ENCODE results near the gene NMNAT2. TPM values are rescaled to one million over a fixed set of nuclear protein-coding genes. Genes with fewer than 3 reads are reported as not detected.

The NMNAT2 gene
- polyA plus RNA-seq, 1 donor from 2014 or later: 43.8 TPM

DNA sequence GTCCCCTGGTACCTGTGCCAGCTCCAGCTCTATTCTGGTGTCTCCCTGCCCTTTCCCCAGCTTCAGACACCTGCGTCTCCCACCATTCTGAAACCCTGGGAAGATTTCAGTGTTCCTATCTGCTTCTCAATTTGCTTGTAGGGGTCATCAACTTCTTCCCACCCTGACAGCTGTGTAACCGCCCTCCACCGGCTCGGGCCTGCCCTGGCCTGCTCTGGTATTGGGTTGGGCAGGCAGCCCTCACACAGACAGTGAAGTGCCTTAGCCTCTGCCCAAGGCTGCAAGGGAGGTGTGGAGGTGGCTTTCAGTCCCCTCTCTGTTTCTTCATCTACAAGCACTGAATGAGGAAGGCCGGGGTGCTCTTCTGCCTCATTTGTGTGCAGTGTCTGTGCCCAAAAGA is 134.9 kb downstream of the NMNAT2 start:
- Histone ChIP-seq H3K9ac (ENCODE audit: low read length) (no peak overlapping the region), H3K27me3 (ENCODE audit: insufficient read depth, low read depth, low read length) (no peaks in the 10 kb centered on the region), H3F3A (ENCODE audit: insufficient read depth, low read length, poor library complexity, severe bottlenecking) (no peaks in the 10 kb centered on the region), H3K79me2 (replicated peaks; ENCODE audit: insufficient read depth, low read length) (no peaks in the 10 kb centered on the region), H3K9me3 (ENCODE audit: low read length) (no peaks in the 10 kb centered on the region), H2AFZ (ENCODE audit: low read depth, low read length) (no peak overlapping the region), H4K20me1 (ENCODE audit: insufficient read depth) (no peaks in the 10 kb centered on the region), H3K27ac (ENCODE audit: low read length) (no peak overlapping the region), H3K4me2 (ENCODE audit: low read length) (no peak overlapping the region), H3K36me3 (ENCODE audit: insufficient read depth, low read length) (peaks cover 22% of the 10 kb centered on the region), H3K9me2 (ENCODE audit: insufficient read depth, low read length) (no peaks in the 10 kb centered on the region), H3K4me3 (ENCODE audit: low read length) (no peak overlapping the region)
- TF ChIP-seq TAF1 (IDR thresholded peaks at IDR 0.05; ENCODE audit: low read depth) (no peak), SMC3 (conservative IDR thresholded peaks at IDR 0.05; ENCODE audit: poor library complexity) (no peak), POLR2AphosphoS5 (IDR thresholded peaks at IDR 0.05) (no peak), RAD21 (conservative IDR thresholded peaks at IDR 0.05) (no peak), MXI1 (conservative IDR thresholded peaks at IDR 0.05; ENCODE audit: poor library complexity, severe bottlenecking) (no peak)

DNA sequence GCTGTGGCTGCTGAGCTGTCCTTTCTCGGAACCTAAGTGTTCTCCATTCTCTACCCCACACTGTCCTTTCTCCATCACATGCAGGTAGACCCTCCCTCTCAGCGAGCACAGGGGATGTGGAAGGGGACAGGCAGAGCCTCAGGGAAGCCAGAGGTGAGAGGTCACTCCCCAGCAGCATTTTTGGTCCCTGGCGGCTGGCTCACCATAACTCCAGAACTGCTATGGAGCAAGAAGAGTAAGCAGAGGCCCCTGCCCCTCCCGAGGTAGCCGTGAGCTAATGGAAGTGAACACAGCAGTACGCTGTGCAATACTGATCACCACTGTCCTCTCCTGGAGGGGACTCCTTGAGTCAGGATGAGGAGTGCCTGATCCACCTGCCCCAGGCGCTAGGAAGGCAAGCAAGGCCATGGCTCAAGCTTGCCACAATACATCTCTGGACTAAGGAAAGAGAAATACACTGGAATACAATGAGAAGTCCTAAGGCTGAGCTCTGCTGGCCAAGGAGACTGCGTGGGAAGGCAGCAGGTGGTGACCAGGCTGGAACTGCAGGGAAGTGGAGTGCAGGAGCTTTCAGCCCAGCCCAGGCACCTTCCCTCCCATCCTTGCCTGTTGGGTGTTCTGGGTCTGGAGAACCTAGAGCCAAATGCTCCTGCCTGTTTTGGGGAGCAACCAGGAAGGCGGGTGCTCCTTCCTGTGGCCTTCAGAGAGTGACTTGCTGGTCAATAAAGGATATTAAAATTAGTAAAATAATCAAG is 135.9 kb downstream of the NMNAT2 start:
- no peak overlapping the region for H2AFZ ChIP-seq (ENCODE audit: low read depth, low read length)
- no peak overlapping the region for H3K27ac ChIP-seq (ENCODE audit: low read length)

DNA sequence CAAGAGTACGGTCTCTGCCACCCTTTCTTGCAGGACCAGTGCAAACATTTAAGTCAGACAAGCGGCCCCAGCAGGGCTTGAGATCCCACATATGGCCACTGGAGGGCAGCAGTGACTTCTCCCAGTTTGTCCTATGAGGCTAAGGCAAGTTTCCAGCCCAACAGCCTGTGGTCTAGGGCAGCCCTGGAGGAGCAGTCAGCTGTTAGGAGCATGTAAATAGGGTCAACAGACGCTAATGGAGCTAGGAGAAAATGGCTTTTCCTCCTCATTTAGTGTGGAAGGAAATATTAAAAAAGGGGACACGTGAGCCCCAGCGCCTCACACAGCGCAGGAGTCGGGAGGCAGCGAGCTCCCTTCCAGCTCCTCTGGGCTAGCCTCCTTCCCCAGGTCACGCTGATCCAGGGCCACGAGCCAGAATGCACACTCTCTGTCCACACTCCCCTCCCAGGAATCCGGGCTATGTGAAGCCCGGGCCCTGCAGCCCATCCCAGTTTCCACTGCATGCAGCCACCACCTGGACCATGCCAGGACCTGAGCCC is 136.6 kb downstream of the NMNAT2 start:
- TF ChIP-seq RAD21 (conservative IDR thresholded peaks at IDR 0.05) (peak; percentile 92), SMC3 (conservative IDR thresholded peaks at IDR 0.05; ENCODE audit: poor library complexity) (peak; percentile 94), EP300 (conservative IDR thresholded peaks at IDR 0.05; ENCODE audit: poor library complexity, severe bottlenecking) (no peak), TAF1 (IDR thresholded peaks at IDR 0.05; ENCODE audit: low read depth) (no peak), EZH2 (IDR thresholded peaks at IDR 0.05; ENCODE audit: borderline replicate concordance, insufficient read depth, low read length, poor library complexity, severe bottlenecking) (no peak), MXI1 (conservative IDR thresholded peaks at IDR 0.05; ENCODE audit: poor library complexity, severe bottlenecking) (peak; percentile 40), POLR2AphosphoS5 (IDR thresholded peaks at IDR 0.05) (no peak)
- TF ChIP-seq, protein P1, sequence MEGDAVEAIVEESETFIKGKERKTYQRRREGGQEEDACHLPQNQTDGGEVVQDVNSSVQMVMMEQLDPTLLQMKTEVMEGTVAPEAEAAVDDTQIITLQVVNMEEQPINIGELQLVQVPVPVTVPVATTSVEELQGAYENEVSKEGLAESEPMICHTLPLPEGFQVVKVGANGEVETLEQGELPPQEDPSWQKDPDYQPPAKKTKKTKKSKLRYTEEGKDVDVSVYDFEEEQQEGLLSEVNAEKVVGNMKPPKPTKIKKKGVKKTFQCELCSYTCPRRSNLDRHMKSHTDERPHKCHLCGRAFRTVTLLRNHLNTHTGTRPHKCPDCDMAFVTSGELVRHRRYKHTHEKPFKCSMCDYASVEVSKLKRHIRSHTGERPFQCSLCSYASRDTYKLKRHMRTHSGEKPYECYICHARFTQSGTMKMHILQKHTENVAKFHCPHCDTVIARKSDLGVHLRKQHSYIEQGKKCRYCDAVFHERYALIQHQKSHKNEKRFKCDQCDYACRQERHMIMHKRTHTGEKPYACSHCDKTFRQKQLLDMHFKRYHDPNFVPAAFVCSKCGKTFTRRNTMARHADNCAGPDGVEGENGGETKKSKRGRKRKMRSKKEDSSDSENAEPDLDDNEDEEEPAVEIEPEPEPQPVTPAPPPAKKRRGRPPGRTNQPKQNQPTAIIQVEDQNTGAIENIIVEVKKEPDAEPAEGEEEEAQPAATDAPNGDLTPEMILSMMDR (IDR thresholded peaks at IDR 0.05; ENCODE audit: poor library complexity, severe bottlenecking): peak; percentile 94
- TF ChIP-seq, protein P2, sequence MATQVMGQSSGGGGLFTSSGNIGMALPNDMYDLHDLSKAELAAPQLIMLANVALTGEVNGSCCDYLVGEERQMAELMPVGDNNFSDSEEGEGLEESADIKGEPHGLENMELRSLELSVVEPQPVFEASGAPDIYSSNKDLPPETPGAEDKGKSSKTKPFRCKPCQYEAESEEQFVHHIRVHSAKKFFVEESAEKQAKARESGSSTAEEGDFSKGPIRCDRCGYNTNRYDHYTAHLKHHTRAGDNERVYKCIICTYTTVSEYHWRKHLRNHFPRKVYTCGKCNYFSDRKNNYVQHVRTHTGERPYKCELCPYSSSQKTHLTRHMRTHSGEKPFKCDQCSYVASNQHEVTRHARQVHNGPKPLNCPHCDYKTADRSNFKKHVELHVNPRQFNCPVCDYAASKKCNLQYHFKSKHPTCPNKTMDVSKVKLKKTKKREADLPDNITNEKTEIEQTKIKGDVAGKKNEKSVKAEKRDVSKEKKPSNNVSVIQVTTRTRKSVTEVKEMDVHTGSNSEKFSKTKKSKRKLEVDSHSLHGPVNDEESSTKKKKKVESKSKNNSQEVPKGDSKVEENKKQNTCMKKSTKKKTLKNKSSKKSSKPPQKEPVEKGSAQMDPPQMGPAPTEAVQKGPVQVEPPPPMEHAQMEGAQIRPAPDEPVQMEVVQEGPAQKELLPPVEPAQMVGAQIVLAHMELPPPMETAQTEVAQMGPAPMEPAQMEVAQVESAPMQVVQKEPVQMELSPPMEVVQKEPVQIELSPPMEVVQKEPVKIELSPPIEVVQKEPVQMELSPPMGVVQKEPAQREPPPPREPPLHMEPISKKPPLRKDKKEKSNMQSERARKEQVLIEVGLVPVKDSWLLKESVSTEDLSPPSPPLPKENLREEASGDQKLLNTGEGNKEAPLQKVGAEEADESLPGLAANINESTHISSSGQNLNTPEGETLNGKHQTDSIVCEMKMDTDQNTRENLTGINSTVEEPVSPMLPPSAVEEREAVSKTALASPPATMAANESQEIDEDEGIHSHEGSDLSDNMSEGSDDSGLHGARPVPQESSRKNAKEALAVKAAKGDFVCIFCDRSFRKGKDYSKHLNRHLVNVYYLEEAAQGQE (IDR thresholded peaks at IDR 0.05; ENCODE audit: borderline replicate concordance): no peak
- Histone ChIP-seq H4K20me1 (ENCODE audit: insufficient read depth) (no peaks in the 10 kb centered on the region), H3F3A (ENCODE audit: insufficient read depth, low read length, poor library complexity, severe bottlenecking) (no peaks in the 10 kb centered on the region), H3K9me3 (ENCODE audit: low read length) (no peaks in the 10 kb centered on the region), H3K4me3 (ENCODE audit: low read length) (no peak overlapping the region), H3K9ac (ENCODE audit: low read length) (no peak overlapping the region), H3K9me2 (ENCODE audit: insufficient read depth, low read length) (no peaks in the 10 kb centered on the region), H3K79me2 (replicated peaks; ENCODE audit: insufficient read depth, low read length) (no peaks in the 10 kb centered on the region), H3K4me2 (ENCODE audit: low read length) (no peak overlapping the region), H2AFZ (ENCODE audit: low read depth, low read length) (no peak overlapping the region), H3K36me3 (ENCODE audit: insufficient read depth, low read length) (peaks cover 25% of the 10 kb centered on the region), H3K27ac (ENCODE audit: low read length) (no peak overlapping the region), H3K27me3 (ENCODE audit: insufficient read depth, low read depth, low read length) (no peaks in the 10 kb centered on the region)

More for the DNA sequence above, 135.9 kb downstream of the NMNAT2 start:
- H3K27me3 ChIP-seq (ENCODE audit: insufficient read depth, low read depth, low read length): no peaks in the 10 kb centered on the region
- H4K20me1 ChIP-seq (ENCODE audit: insufficient read depth): no peaks in the 10 kb centered on the region
- TF ChIP-seq RAD21 (conservative IDR thresholded peaks at IDR 0.05): no peak
- TF ChIP-seq MXI1 (conservative IDR thresholded peaks at IDR 0.05; ENCODE audit: poor library complexity, severe bottlenecking): no peak
- TF ChIP-seq EZH2 (IDR thresholded peaks at IDR 0.05; ENCODE audit: borderline replicate concordance, insufficient read depth, low read length, poor library complexity, severe bottlenecking): no peak
- H3K4me2 ChIP-seq (ENCODE audit: low read length): no peak overlapping the region
- H3K36me3 ChIP-seq (ENCODE audit: insufficient read depth, low read length): peaks cover 25% of the 10 kb centered on the region
- no peaks in the 10 kb centered on the region for H3K9me2 ChIP-seq (ENCODE audit: insufficient read depth, low read length)
- no peak overlapping the region for H3K4me3 ChIP-seq (ENCODE audit: low read length)
- H3K9ac ChIP-seq (ENCODE audit: low read length): no peak overlapping the region
- H3K9me3 ChIP-seq (ENCODE audit: low read length): no peaks in the 10 kb centered on the region
- no peaks in the 10 kb centered on the region for H3F3A ChIP-seq (ENCODE audit: insufficient read depth, low read length, poor library complexity, severe bottlenecking)
- H3K79me2 ChIP-seq (replicated peaks; ENCODE audit: insufficient read depth, low read length): no peaks in the 10 kb centered on the region
